SK-N-SH (cell line): ENCODE results near the gene STK32C.

Source experiments
- CTCF ChIP-seq: fragments of 200-600 bp; sonication (generic); IDR thresholded peaks from 2 replicates; pipeline ENCODE4 v1.6.1; 2017; ENCODE audit warnings: antibody characterized with exemption, mild to moderate bottlenecking, moderate library complexity
- EP300 ChIP-seq, 2 experiments: IDR thresholded peaks; 2 replicates each; pipeline versions ENCODE4 v1.4.0 to v1.6.1; 2012; ENCODE audit warnings: borderline replicate concordance in 1 of 2, low read depth in 1 of 2, low read length in 1 of 2
- EZH2phosphoT487 ChIP-seq: fragments of 200-600 bp; sonication (generic); IDR thresholded peaks from 2 replicates; pipeline ENCODE4 v1.6.1; 2017; ENCODE audit warnings: low read depth, mixed run types, mild to moderate bottlenecking, antibody characterized with exemption, moderate library complexity, borderline replicate concordance
- JUND ChIP-seq: IDR thresholded peaks from 2 replicates; pipeline ENCODE4 v1.4.0; 2012
- MAX ChIP-seq: IDR thresholded peaks from 2 replicates; pipeline ENCODE4 v1.4.0; 2012; ENCODE audit warnings: low read depth
- POLR2AphosphoS5 ChIP-seq: IDR thresholded peaks from 2 replicates; pipeline ENCODE4 v1.6.1; 2012; ENCODE audit warnings: low read depth, low read length
- RAD21 ChIP-seq: IDR thresholded peaks from 2 replicates; pipeline ENCODE4 v1.6.1; 2012; ENCODE audit warnings: mild to moderate bottlenecking, low read length
- REST ChIP-seq: IDR thresholded peaks from 2 replicates; pipeline ENCODE4 v1.6.1; 2012; ENCODE audit warnings: mild to moderate bottlenecking, low read depth, low read length, moderate library complexity
- RFX5 ChIP-seq: IDR thresholded peaks from 2 replicates; pipeline ENCODE4 v1.6.1; 2012; ENCODE audit warnings: mild to moderate bottlenecking, improper control_type of control experiment, low read length
- TAF1 ChIP-seq: IDR thresholded peaks from 2 replicates; pipeline ENCODE4 v1.6.1; 2012; ENCODE audit warnings: low read depth, mild to moderate bottlenecking, low read length, moderate library complexity, borderline replicate concordance
- YY1 ChIP-seq: IDR thresholded peaks from 2 replicates; pipeline ENCODE4 v1.4.0; 2012; ENCODE audit warnings: low read depth, mild to moderate bottlenecking
- ZBTB33 ChIP-seq: IDR thresholded peaks from 2 replicates; pipeline ENCODE4 v1.4.0; 2012; ENCODE audit warnings: low read depth, borderline replicate concordance

- TF ChIP-seq JUND, result no peak
- no peak for TF ChIP-seq CTCF
- TF ChIP-seq YY1, result no peak
- no peak for TF ChIP-seq RFX5
- no peak for TF ChIP-seq EP300 (IDR thresholded peaks at IDR 0.05; ENCODE audit: borderline replicate concordance in 1 of 2, low read depth in 1 of 2, low read length in 1 of 2)
- TF ChIP-seq TAF1, result no peak
- TF ChIP-seq RAD21, result no peak
- TF ChIP-seq POLR2AphosphoS5, result no peak
- no peak for TF ChIP-seq ZBTB33
- TF ChIP-seq MAX, result no peak
- no peak for TF ChIP-seq EZH2phosphoT487
- TF ChIP-seq REST, result no peak
Measured at GRCh38 chr10:132237871-132238270, 69.9 kb downstream of the STK32C start.
